Caco-2 (cell line): ENCODE results near the gene WWC2. TPM values are rescaled to one million over a fixed set of nuclear protein-coding genes. Genes with fewer than 3 reads are reported as not detected.

Experiments
- BruUV-seq: library from RNA; stranded (reverse); fragments of 400-500 nt; replicated peaks from 2 replicates; lab custom pipeline; 2021; lab: Mats Ljungman, UMichigan
- CTCF ChIA-PET: fragments of 300-600 bp; sonication (Branson Sonifier 250); formaldehyde crosslinking; loops from one replicate; lab custom pipeline; 2022; ENCODE audit warnings: antibody characterized with exemption; lab: Charles Lee
- POLR2A ChIA-PET: fragments of 300-600 bp; sonication (Branson Sonifier 250); formaldehyde crosslinking; loops from one replicate; lab custom pipeline; 2022; ENCODE audit warnings: antibody characterized with exemption; lab: Charles Lee
- DNase-seq, 2 experiments: peaks; one replicate each; pipeline versions ENCODE4 v3.0.0 to v3.0.0-alpha.2; 2020 to 2022
- H3K27me3 ChIP-seq: replicated peaks from 2 replicates; pipeline ENCODE4 v1.6.0; 2011; ENCODE audit warnings: low read length; ENCODE audit not compliant: control insufficient read depth, insufficient read depth
- H3K36me3 ChIP-seq: 2 replicates; pipeline ENCODE4 v1.5.1; 2011; ENCODE audit warnings: low read length; ENCODE audit not compliant: control insufficient read depth, insufficient read depth
- H3K4me1 ChIP-seq: fragments of 250-450 bp; sonication (Bioruptor Pico); 2 replicates; pipeline ENCODE4 v1.5.1; 2020; ENCODE audit warnings: mild to moderate bottlenecking
- H3K4me3 ChIP-seq: 2 replicates; pipeline ENCODE4 v1.5.1; 2011; ENCODE audit warnings: low read depth, mild to moderate bottlenecking, control low read depth, low read length
- H3K9me3 ChIP-seq: fragments of 250-450 bp; sonication (Bioruptor Pico); 2 replicates; pipeline ENCODE4 v1.5.1; 2020; ENCODE audit warnings: mild to moderate bottlenecking, moderate library complexity
- H3K27ac Mint-ChIP-seq: one replicate; pipeline ENCODE4 v1.8.0; 2022; ENCODE audit warnings: mixed read lengths; ENCODE audit not compliant: unreplicated experiment
- H3K27me3 Mint-ChIP-seq: one replicate; pipeline ENCODE4 v1.8.0; 2022; ENCODE audit warnings: mixed read lengths; ENCODE audit not compliant: insufficient read depth, unreplicated experiment
- H3K36me3 Mint-ChIP-seq: one replicate; pipeline ENCODE4 v1.8.0; 2022; ENCODE audit warnings: mild to moderate bottlenecking, mixed read lengths; ENCODE audit not compliant: insufficient read depth, unreplicated experiment
- H3K4me1 Mint-ChIP-seq: one replicate; pipeline ENCODE4 v1.8.0; 2022; ENCODE audit warnings: low read depth, mixed read lengths; ENCODE audit not compliant: unreplicated experiment
- H3K4me3 Mint-ChIP-seq: one replicate; pipeline ENCODE4 v1.8.0; 2022; ENCODE audit warnings: mild to moderate bottlenecking, moderate library complexity, mixed read lengths; ENCODE audit not compliant: unreplicated experiment
- H3K9me3 Mint-ChIP-seq: one replicate; pipeline ENCODE4 v1.8.0; 2022; ENCODE audit warnings: mixed read lengths; ENCODE audit not compliant: unreplicated experiment
- CTCF ChIP-seq, 2 experiments: fragments of 200-600 bp in 1 of 2; IDR thresholded peaks; 1 replicate in 1 of 2; 2 replicates in 1 of 2; pipeline versions ENCODE4 v1.5.1 to v1.8.0; 2011 to 2022; ENCODE audit warnings: antibody characterized with exemption in 1 of 2, control low read depth in 1 of 2, inconsistent platforms in 1 of 2, low read depth in 1 of 2, low read length in 1 of 2, mild to moderate bottlenecking in 1 of 2, moderate library complexity in 1 of 2; ENCODE audit not compliant: insufficient read depth in 1 of 2, severe bottlenecking in 1 of 2, unreplicated experiment in 1 of 2
- intact Hi-C: fragments of 100-400 bp; cut with micrococcal nuclease; formaldehyde crosslinking; loops from one replicate; pipeline ENCODE4 v1.10.0; 2022; ENCODE audit not compliant: unreplicated experiment
- total RNA-seq: library from RNA; stranded (reverse); gene quantifications from 2 replicates; pipeline ENCODE4 v1.2.3, GENCODE V29; 2022

WWC2 gene
- total RNA-seq, 1 experiment from 2014 or later = 126 TPM

- no peak for DNase-seq
- H3K36me3 Mint-ChIP-seq = peaks cover 77% of the 10 kb centered on the region
- no peak overlapping the region for H3K4me3 Mint-ChIP-seq
- peaks cover 1% of the 10 kb centered on the region for H3K36me3 ChIP-seq
- H3K27me3 Mint-ChIP-seq = no peaks in the 10 kb centered on the region
- no TSS peak for BruUV-seq
- no peak overlapping the region for H3K4me3 ChIP-seq
- intact Hi-C loops = no loop called here
- peaks cover 12% of the 10 kb centered on the region for H3K4me1 ChIP-seq
- ChIA-PET POLR2A (no interaction called here), CTCF (no interaction called here)
- H3K4me1 Mint-ChIP-seq = no peaks in the 10 kb centered on the region
- no peaks in the 10 kb centered on the region for H3K9me3 ChIP-seq
- H3K27me3 ChIP-seq = no peaks in the 10 kb centered on the region
- no peak overlapping the region for H3K27ac Mint-ChIP-seq
- no peaks in the 10 kb centered on the region for H3K9me3 Mint-ChIP-seq
- no peak for TF ChIP-seq CTCF (IDR thresholded peaks at IDR 0.05; ENCODE audit: insufficient read depth in 1 of 2, low read depth in 1 of 2, low read length in 1 of 2, severe bottlenecking in 1 of 2, unreplicated experiment in 1 of 2)
Observed at GRCh38 chr4:183300070-183300469, 201.0 kb downstream of the WWC2 start.

- peaks cover 77% of the 10 kb centered on the region for H3K36me3 Mint-ChIP-seq
- Histone ChIP-seq H3K9me3 (no peaks in the 10 kb centered on the region), H3K36me3 (peaks cover 1% of the 10 kb centered on the region), H3K27me3 (no peaks in the 10 kb centered on the region), H3K4me3 (no peak overlapping the region), H3K4me1 (peaks cover 8% of the 10 kb centered on the region; the same call in 1 of the 2 replicates)
- intact Hi-C loops = no loop called here
- no peak overlapping the region for H3K4me3 Mint-ChIP-seq
- no peak for DNase-seq
- H3K4me1 Mint-ChIP-seq = no peaks in the 10 kb centered on the region
- no TSS peak for BruUV-seq
- no peaks in the 10 kb centered on the region for H3K9me3 Mint-ChIP-seq
- no peak for TF ChIP-seq CTCF (IDR thresholded peaks at IDR 0.05; ENCODE audit: insufficient read depth in 1 of 2, low read depth in 1 of 2, low read length in 1 of 2, severe bottlenecking in 1 of 2, unreplicated experiment in 1 of 2)
- CTCF ChIA-PET = interaction anchor here (1.2 kb wide), 1 partner anchor 39 kb away, joined by 3 read pairs; no protein-coding TSS in a partner anchor
- POLR2A ChIA-PET = no interaction called here
- no peaks in the 10 kb centered on the region for H3K27me3 Mint-ChIP-seq
- no peak overlapping the region for H3K27ac Mint-ChIP-seq
Observed at GRCh38 chr4:183300655-183301054, 201.6 kb downstream of the WWC2 start.

GRCh38 chr4:183303301-183303700 lies 204.2 kb downstream of the WWC2 start:
- DNase-seq = no peak
- BruUV-seq = no TSS peak
- ChIA-PET POLR2A (no interaction called here), CTCF (no interaction called here)
- Histone ChIP-seq H3K36me3 (no peaks in the 10 kb centered on the region; the same call in none of the 2 replicates), H3K27me3 (no peaks in the 10 kb centered on the region), H3K9me3 (no peaks in the 10 kb centered on the region), H3K4me3 (no peak overlapping the region), H3K4me1 (no peaks in the 10 kb centered on the region)
- TF ChIP-seq CTCF (IDR thresholded peaks at IDR 0.05; ENCODE audit: insufficient read depth in 1 of 2, low read depth in 1 of 2, low read length in 1 of 2, severe bottlenecking in 1 of 2, unreplicated experiment in 1 of 2) = no peak
- intact Hi-C loops = no loop called here
- no peaks in the 10 kb centered on the region for H3K4me1 Mint-ChIP-seq
- H3K9me3 Mint-ChIP-seq = no peaks in the 10 kb centered on the region
- no peak overlapping the region for H3K27ac Mint-ChIP-seq
- H3K27me3 Mint-ChIP-seq = no peaks in the 10 kb centered on the region
- no peak overlapping the region for H3K4me3 Mint-ChIP-seq
- peaks cover 74% of the 10 kb centered on the region for H3K36me3 Mint-ChIP-seq
